CD4-positive, alpha-beta T cell treated with Interleukin-15 for 4 hours (primary cell): Measurements from ENCODE around the gene GSTA2.
"Not testable (repeated sequence)": the region's sequence is repeated elsewhere in the genome, so short reads cannot be mapped to it uniquely, and the experiment has no call there.

ENCODE experiments used
- DNase-seq: peaks from one replicate; pipeline ENCODE4 v3.0.0-alpha.2; 2020; ENCODE audit warnings: low spot score

GSTA2 gene

DNA sequence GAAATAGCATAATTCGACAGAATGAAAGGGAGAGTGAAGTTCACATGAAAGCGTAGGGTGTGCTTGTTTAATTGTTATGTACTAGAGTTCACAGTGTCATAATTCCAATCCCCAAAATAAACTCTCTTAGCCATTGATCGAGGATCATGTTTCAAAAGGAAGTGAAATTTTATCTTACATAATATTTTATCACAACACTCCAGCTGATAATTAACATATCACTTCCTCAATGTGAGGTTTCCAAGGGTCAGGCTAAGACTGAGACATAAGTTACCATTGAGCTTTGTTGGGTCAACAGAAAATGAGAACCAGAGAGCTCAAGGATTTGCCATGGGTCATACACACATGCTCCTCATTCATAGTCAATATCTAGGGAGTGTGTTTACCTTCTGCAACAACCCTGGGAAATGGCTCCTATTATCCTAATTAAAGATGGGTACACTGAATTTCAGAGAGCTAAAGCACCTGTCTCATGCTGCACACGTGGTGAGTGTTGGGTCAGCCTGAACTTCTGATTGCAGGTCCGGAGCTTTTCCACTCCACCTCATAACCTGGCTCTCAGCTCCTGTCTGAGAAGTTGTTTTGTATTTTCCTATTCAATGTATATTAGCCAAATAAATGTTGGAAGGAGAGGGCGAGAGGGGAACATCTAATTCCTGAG is 3.0 kb downstream of the GSTA2 start:
- no peak for DNase-seq

DNA sequence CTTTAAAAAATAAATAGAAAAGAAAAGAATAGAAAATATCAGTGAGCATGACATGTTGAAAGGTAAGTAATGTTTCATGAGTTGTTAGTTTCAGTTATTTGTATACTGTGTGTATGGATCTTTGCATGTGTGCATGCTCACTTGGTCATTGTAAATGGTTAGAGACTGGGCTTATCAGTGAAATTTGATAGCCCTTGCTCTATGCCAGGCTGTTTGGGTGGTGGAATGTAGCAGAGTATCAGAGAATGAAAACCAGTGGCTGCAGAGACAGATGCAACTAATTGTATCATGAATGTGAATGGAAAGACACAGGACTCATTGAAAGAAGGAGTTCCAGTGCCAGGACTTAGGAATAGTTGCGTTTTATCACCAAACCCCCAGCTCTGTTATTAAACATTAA is 4.2 kb downstream of the GSTA2 start:
- no peak for DNase-seq

- not testable (repeated sequence) for DNase-seq
Observed at GRCh38 chr6:52757651-52758338, 5.5 kb downstream of the GSTA2 start.

- no peak for DNase-seq
Observed at GRCh38 chr6:52754443-52754842, 8.8 kb downstream of the GSTA2 start.

DNA sequence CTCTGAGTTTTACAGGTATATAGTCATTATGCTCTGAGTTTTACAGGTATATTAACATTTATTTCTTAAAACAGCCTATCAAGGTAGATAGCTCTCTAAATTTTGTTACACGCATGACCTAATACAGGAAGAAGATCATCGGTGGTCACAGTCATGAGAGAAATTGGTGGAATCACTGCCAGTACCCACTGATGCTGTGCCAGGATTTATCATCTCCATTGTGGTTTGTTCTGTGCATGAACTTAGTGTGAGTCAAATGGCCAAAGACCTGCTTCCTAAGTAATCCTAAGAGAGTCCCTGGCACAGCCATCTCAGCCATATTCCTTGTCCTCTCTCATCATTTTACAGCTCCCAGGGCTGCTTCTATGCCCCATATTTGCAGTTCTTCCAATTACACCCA is 10.1 kb downstream of the GSTA2 start:
- DNase-seq: not testable (repeated sequence)

DNA sequence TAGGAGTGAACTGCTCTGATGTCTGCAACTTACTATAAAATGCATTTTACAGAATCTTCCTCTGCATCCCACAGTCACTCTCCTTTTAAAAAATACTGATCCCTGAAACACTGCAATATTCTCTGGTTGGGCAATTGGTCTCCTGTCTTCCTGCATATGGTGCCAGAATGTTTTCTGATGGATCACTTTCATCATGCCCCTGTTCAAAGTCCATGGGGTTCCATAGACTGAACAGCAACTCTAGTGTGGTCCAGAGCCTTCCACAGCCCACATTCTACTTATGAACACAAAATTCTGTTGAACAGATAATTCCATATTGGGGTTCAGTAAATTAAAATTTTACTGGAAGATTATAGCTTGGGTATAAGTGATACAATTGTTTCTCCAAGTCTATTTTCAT is 11.0 kb downstream of the GSTA2 start:
- DNase-seq: no peak

GRCh38 chr6:52749556-52750152 is 13.6 kb downstream of the GSTA2 start:
- no peak for DNase-seq

- DNase-seq: not testable (repeated sequence)
Observed at GRCh38 chr6:52747301-52747700, 16.0 kb downstream of the GSTA2 start.

- DNase-seq: no peak
Observed at GRCh38 chr6:52746213-52746612, 17.1 kb downstream of the GSTA2 start.

- DNase-seq: no peak
Observed at GRCh38 chr6:52745764-52746201, 17.5 kb downstream of the GSTA2 start.

DNA sequence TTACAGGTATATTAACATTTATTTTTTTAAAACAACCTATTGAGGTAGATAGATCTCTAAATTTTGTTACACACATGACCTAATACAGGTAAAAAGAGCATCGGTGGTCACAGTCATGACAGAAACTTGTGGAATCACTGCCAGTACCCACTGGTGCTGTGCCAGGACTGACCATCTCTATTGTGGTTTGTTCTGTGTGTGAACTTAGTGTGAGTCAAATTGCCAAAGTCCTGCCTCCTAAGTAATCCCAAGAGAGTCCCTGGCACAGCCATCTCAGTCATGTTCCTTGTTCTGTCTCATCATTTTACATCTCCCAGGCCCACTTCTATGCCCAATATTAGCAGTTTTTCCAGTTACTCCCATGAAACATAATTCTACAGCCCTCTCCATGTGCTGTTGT is 21.4 kb downstream of the GSTA2 start:
- DNase-seq: no peak

- no peak for DNase-seq
Observed at GRCh38 chr6:52739627-52740026, 23.6 kb downstream of the GSTA2 start.

- DNase-seq: no peak
Observed at GRCh38 chr6:52739134-52739533, 24.1 kb downstream of the GSTA2 start.

DNA sequence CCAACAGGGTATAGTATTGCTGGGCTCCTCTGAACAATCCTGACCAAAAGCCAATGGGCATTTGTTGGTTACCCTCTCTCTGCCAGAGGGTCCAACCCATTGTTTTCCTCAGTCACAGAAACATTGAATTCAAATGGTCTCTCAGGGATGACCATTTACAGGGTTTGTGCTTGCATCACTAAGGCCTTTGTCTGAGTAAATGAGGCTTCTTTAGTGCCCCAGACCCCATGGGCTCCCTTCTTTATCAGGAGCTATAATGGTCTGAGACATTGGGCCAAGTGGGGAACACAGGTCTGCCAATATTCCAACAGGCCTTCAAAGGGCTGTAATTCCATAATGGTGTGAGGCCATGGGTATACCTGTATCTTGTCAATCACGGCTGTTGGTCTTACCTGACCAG is 27.1 kb downstream of the GSTA2 start:
- DNase-seq: no peak

GRCh38 chr6:52735071-52735470 is 28.2 kb downstream of the GSTA2 start:
- DNase-seq: no peak

DNA sequence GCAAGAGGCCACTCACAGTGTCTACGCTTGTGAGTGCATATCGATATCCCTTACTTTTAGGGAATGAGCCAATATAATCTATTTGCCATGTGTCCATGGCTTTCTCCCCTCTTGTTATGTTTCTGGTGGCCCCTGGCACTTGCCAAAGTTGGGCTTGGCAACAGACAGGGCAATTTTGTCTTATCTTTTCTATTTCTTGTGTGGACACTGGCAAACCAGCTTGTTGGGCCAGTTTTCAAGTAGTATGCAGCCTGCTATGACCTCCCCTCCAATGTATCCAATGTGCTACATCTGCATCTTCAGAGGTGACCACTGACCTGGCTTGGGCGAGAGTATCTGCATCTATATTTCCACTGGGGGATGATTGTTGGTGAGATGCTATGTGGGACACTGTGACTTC is 29.2 kb downstream of the GSTA2 start:
- DNase-seq: no peak

DNA sequence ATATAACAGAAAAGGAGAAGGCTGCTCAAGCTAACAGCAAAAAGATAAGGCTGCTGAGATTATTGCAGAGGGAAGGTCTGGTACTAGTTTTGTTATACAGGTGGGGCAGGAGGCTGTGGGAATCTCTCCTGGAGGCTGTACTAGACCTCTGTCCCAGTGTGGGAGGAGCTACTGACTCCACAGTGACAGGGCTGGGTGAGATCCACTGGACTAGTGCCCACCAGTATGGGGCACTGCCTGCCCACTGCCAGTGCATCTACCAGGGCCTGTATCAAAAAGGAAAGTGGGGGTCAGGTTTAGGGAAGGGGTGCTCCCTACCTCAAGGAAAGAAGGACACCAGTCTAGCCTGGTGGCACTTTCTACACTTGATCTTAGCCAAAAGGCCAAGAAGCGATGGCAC is 30.1 kb downstream of the GSTA2 start:
- no peak for DNase-seq

- DNase-seq: no peak
Observed at GRCh38 chr6:52731719-52732118, 31.6 kb downstream of the GSTA2 start.

DNA sequence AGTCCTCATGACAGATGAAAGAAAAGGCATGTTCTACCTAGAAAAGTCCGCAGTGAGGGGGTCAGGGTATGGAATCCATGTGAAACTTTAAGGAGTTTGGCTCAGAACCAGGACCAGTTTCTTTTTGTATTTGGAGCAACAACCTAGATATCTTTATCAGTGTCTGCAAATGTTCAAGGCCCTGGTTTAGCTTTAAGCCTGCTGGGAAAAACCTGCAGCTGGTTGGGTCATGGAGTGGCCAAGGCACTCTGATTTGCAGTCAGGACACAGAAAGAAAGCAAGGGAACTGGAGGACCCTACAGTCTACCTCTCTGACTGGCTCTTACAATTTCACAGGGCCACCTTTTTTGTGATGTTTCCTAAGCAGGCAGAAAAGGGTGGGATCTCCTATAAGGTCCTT is 33.7 kb downstream of the GSTA2 start:
- DNase-seq: no peak

DNA sequence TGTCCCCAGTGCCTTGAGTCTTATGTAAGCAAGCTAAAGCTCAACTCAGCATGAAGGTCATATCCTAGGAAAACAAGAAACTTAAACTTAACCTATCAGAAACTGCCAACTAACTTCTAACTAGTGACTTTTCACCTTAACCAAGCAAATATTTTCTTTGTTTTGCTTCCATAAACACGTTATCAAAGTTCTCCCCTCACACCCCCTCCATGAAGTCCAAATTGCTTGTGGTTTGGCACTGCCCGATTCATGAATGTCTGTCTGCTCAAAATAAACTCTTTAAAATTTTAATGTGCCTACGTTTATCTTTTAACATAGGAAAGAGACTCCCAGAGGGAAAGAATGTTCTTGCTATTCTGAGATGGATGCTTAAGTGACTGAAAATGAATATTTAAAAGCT is 34.9 kb downstream of the GSTA2 start:
- DNase-seq: no peak

- DNase-seq: no peak
Observed at GRCh38 chr6:52727908-52728307, 35.4 kb downstream of the GSTA2 start.

DNA sequence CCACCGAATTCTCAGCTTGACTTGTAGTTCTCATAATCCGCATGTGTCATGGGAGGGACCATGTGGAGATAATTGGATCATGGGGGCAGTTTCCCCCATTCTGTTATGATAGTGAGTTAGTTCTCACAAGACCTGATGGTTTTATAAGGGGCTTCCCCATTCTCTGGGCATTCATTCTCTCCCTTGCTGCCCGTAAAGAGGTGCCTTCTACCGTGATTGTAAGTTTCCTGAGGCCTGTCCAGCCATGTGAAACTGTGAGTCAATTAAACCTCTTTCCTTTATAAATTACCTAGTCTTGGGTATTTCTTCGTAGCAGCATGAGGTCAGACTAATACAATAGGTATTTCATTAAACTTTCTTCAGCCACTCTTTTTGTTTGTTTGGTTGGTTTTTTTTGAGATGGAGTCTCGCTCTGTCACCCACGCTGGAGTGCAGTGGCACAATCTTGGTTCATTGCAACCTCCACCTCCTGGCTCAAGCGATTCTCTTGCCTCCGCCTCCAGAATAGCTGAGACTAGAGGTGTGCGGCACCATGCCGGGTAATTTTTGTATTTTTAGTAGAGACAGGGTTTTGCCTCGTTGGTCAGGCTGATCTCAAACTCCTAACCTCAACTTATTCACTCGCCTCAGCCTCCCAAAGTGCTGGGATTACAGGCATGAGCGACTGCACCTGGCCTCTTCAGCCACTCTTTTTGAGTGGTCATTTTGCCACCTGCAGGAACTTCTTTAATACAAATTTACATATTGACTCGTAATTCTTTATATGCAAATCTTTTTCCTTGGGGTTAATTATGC is 36.3 kb downstream of the GSTA2 start:
- DNase-seq: no peak

- DNase-seq: no peak
Observed at GRCh38 chr6:52726193-52726542, 37.1 kb downstream of the GSTA2 start.
